SU-DHL-6 (cell line): ENCODE results near the gene TNIK.

Source experiments
- H2AFZ ChIP-seq: fragments of 200-600 bp; sonication (generic); 2 replicates; pipeline ENCODE4 v1.6.1; 2014; ENCODE audit warnings: low read depth, mild to moderate bottlenecking, moderate library complexity, mixed read lengths, antibody characterized with exemption, low read length; ENCODE audit not compliant: severe bottlenecking
- H3F3A ChIP-seq: fragments of 200-600 bp; shearing (Covaris generic); 2 replicates; pipeline ENCODE4 v1.6.0; 2016; ENCODE audit warnings: antibody characterized with exemption, mild to moderate bottlenecking; ENCODE audit not compliant: insufficient read depth
- H3K27ac ChIP-seq: fragments of 200-600 bp; sonication (generic); 2 replicates; pipeline ENCODE4 v1.5.1; 2016; ENCODE audit warnings: low read depth, mild to moderate bottlenecking, low read length, moderate library complexity, mixed read lengths
- H3K27me3 ChIP-seq: fragments of 200-600 bp; sonication (generic), shearing (Covaris generic); 2 replicates; pipeline ENCODE4 v1.6.0; 2014; ENCODE audit warnings: mild to moderate bottlenecking, low read length
- H3K36me3 ChIP-seq: fragments of 200-600 bp; sonication (generic); 2 replicates; pipeline ENCODE4 v1.6.1; 2014; ENCODE audit warnings: mild to moderate bottlenecking, low read length, mixed read lengths
- H3K4me2 ChIP-seq: fragments of 300-600, 200-600 bp; shearing (Covaris generic), sonication (generic); 2 replicates; pipeline ENCODE4 v1.6.0; 2014; ENCODE audit warnings: low read length, low read depth, mild to moderate bottlenecking; ENCODE audit not compliant: poor library complexity, severe bottlenecking
- H3K4me3 ChIP-seq: fragments of 200-600 bp; sonication (generic); 2 replicates; pipeline ENCODE4 v1.5.1; 2014; ENCODE audit warnings: antibody characterized with exemption, low read length, mild to moderate bottlenecking, mixed read lengths; ENCODE audit not compliant: insufficient read depth, poor library complexity, severe bottlenecking
- H3K79me2 ChIP-seq: fragments of 200-600 bp; sonication (generic); 2 replicates; pipeline ENCODE4 v1.6.1; 2014; ENCODE audit warnings: mild to moderate bottlenecking, low read length, moderate library complexity; ENCODE audit not compliant: insufficient read depth
- H3K9ac ChIP-seq: fragments of 200-600 bp; sonication (generic); 2 replicates; pipeline ENCODE4 v1.7.0; 2014; ENCODE audit warnings: mild to moderate bottlenecking, low read length
- H3K9me2 ChIP-seq: fragments of 200-600 bp; sonication (generic); replicated peaks from 2 replicates; pipeline ENCODE4 v1.6.1; 2014; ENCODE audit warnings: low read length; ENCODE audit not compliant: insufficient read depth
- H3K9me3 ChIP-seq: fragments of 200-600 bp; sonication (generic); 2 replicates; pipeline ENCODE4 v1.6.1; 2014; ENCODE audit warnings: low read length, mixed read lengths; ENCODE audit not compliant: insufficient read depth
- H4K20me1 ChIP-seq: fragments of 200-600 bp; sonication (generic); 2 replicates; pipeline ENCODE4 v1.6.1; 2014; ENCODE audit warnings: low read depth, mild to moderate bottlenecking, antibody characterized with exemption, low read length, moderate library complexity, mixed read lengths
- EZH2phosphoT487 ChIP-seq: fragments of 200-600 bp; sonication (generic), shearing (Covaris generic); conservative IDR thresholded peaks from 2 replicates; pipeline ENCODE4 v1.6.1; 2018; ENCODE audit warnings: mild to moderate bottlenecking, antibody characterized with exemption, low read length, moderate library complexity, mixed read lengths
- TF ChIP-seq, protein P1 (sequence below): fragments of 200-600 bp; sonication (generic); IDR thresholded peaks from one replicate; pipeline ENCODE4 v1.5.1; 2017; ENCODE audit warnings: antibody characterized with exemption, mild to moderate bottlenecking, low read length, moderate library complexity; ENCODE audit not compliant: insufficient read depth, poor library complexity, severe bottlenecking

TNIK gene

DNA sequence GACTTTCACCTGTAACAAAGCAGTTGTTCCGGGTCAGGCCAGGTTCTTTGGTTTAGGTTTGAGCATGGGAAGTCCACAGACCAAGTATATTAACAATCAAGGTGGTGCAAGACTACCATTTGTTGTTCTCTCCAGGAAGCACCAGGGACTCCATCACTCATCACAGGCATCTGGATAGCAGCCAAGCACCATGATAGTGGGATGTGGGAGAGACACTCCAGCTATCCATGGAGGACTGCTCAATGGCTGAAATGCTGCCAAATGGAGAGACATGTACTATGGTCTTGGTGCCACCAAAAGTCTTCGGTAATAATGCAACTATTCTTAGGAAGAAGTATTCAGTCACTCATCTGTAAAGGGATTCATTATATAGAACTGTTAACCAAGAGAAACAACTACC, 143.0 kb downstream of the TNIK start:
- H4K20me1 ChIP-seq: no peaks in the 10 kb centered on the region
- H3K79me2 ChIP-seq: no peaks in the 10 kb centered on the region
- H3K9ac ChIP-seq: no peak overlapping the region
- no peak overlapping the region for H3K4me2 ChIP-seq
- H3K4me3 ChIP-seq: no peak overlapping the region
- H3K9me3 ChIP-seq: no peaks in the 10 kb centered on the region
- H3K9me2 ChIP-seq: no peaks in the 10 kb centered on the region; the same call in 1 of the 2 replicates
- no peaks in the 10 kb centered on the region for H3K36me3 ChIP-seq
- no peaks in the 10 kb centered on the region for H3F3A ChIP-seq
- H3K27me3 ChIP-seq: no peaks in the 10 kb centered on the region
- H3K27ac ChIP-seq: no peak overlapping the region
- H2AFZ ChIP-seq: no peak overlapping the region
- no peak for TF ChIP-seq EZH2phosphoT487
- TF ChIP-seq, protein P1, sequence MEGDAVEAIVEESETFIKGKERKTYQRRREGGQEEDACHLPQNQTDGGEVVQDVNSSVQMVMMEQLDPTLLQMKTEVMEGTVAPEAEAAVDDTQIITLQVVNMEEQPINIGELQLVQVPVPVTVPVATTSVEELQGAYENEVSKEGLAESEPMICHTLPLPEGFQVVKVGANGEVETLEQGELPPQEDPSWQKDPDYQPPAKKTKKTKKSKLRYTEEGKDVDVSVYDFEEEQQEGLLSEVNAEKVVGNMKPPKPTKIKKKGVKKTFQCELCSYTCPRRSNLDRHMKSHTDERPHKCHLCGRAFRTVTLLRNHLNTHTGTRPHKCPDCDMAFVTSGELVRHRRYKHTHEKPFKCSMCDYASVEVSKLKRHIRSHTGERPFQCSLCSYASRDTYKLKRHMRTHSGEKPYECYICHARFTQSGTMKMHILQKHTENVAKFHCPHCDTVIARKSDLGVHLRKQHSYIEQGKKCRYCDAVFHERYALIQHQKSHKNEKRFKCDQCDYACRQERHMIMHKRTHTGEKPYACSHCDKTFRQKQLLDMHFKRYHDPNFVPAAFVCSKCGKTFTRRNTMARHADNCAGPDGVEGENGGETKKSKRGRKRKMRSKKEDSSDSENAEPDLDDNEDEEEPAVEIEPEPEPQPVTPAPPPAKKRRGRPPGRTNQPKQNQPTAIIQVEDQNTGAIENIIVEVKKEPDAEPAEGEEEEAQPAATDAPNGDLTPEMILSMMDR: no peak

DNA sequence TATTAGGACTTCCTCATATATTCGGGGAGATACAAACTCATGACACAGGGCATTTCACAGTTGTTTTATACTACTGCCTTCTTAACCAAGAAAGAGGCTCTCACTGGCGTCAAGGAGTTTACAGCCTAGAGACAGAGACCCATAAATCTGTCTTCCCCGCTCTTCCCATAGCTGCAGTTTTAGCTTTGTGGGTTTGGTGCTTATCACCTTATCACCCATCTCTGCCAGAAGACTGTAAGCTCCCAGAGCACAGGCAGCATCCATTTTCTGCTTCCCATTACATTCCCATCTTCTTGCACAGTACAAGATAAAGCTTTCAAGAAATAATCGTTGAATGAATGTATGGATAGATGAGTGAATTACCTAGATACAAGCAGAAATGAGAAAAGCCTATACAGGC, 144.3 kb downstream of the TNIK start:
- H2AFZ ChIP-seq: no peak overlapping the region
- no peaks in the 10 kb centered on the region for H3F3A ChIP-seq
- H3K4me3 ChIP-seq: no peak overlapping the region
- TF ChIP-seq EZH2phosphoT487: no peak
- TF ChIP-seq, protein P1: no peak
- no peak overlapping the region for H3K4me2 ChIP-seq
- H3K27ac ChIP-seq: no peak overlapping the region
- no peaks in the 10 kb centered on the region for H3K9me3 ChIP-seq
- no peak overlapping the region for H3K9ac ChIP-seq
- H4K20me1 ChIP-seq: no peaks in the 10 kb centered on the region
- H3K79me2 ChIP-seq: no peaks in the 10 kb centered on the region
- no peaks in the 10 kb centered on the region; the same call in 1 of the 2 replicates for H3K9me2 ChIP-seq
- no peaks in the 10 kb centered on the region for H3K36me3 ChIP-seq
- no peaks in the 10 kb centered on the region for H3K27me3 ChIP-seq

DNA sequence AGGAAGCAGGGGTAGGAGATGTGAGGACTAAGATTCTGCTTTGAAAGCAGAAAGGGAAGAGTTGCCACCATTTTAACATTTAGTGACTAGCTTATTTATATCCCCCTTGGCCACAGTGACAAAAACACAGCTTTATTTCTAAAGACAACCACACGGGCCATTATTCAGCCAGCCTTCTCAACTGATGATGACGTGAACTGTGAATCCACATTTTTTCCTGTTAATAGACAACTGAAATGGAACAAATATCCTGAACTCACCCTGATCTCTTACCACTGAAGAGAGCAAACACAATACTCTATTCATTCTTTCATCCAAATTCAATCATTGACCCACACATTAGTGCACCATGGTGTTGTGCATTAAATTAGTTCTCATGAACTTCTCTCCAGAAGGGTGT, 145.1 kb downstream of the TNIK start:
- Histone ChIP-seq H3F3A (no peaks in the 10 kb centered on the region), H4K20me1 (no peaks in the 10 kb centered on the region), H3K9me2 (no peaks in the 10 kb centered on the region; the same call in 1 of the 2 replicates), H3K4me3 (no peak overlapping the region), H3K79me2 (no peaks in the 10 kb centered on the region), H2AFZ (no peak overlapping the region), H3K27ac (no peak overlapping the region), H3K9me3 (no peaks in the 10 kb centered on the region), H3K4me2 (no peak overlapping the region), H3K9ac (no peak overlapping the region), H3K27me3 (no peaks in the 10 kb centered on the region), H3K36me3 (no peaks in the 10 kb centered on the region)
- no peak for TF ChIP-seq EZH2phosphoT487
- TF ChIP-seq, protein P1: no peak
